ENCODE results near the gene TDRD15. TPM values are rescaled to one million over a fixed set of nuclear protein-coding genes. Genes with fewer than 3 reads are reported as not detected.
A peak's percentile ranks its signal among the peaks of the same experiment; 100 is the strongest.

The TDRD15 gene
- total and polyA plus RNA-seq, 2 of the 13 experiments (the other 11 are each of a cell fraction or from before 2014, with no cell fraction given) = 0.12 to 0.29 TPM

- 2% methylated on average over 1 of the region's 1 CpG for WGBS (ENCODE audit: low lambda C conversion rate)
- BruUV-seq (replicated peaks) = no TSS peak
- TF ChIP-seq SALL2 (CRISPR knock-in tag; IDR thresholded peaks at IDR 0.05) = no peak
- no peak for TF ChIP-seq ZKSCAN1 (IDR thresholded peaks at IDR 0.05; ENCODE audit: low read length)
- no peak for TF ChIP-seq AHDC1 (CRISPR knock-in tag; IDR thresholded peaks at IDR 0.05; ENCODE audit: borderline replicate concordance)
- TF ChIP-seq ZFY (CRISPR knock-in tag; IDR thresholded peaks at IDR 0.05) = no peak
- TF ChIP-seq RCOR2 (CRISPR knock-in tag; IDR thresholded peaks at IDR 0.05) = peak; percentile 18; the same call in 1 of the 2 replicates
- no peak for TF ChIP-seq NAIF1 (CRISPR knock-in tag; IDR thresholded peaks at IDR 0.05; ENCODE audit: borderline replicate concordance)
- TF ChIP-seq ZNF713 (CRISPR knock-in tag; IDR thresholded peaks at IDR 0.05) = no peak
- no peak for TF ChIP-seq MAX (IDR thresholded peaks at IDR 0.05)
- no peak for TF ChIP-seq FOSL1 (CRISPR knock-in tag; IDR thresholded peaks at IDR 0.05; ENCODE audit: borderline replicate concordance)
- no peak for TF ChIP-seq ZNF576 (CRISPR knock-in tag; IDR thresholded peaks at IDR 0.05)
- TF ChIP-seq ZNF513 (CRISPR knock-in tag; conservative IDR thresholded peaks at IDR 0.05) = no peak
- no peak for TF ChIP-seq PRDM4 (CRISPR knock-in tag; IDR thresholded peaks at IDR 0.05; ENCODE audit: borderline replicate concordance)
- no peak for TF ChIP-seq ZNF619 (CRISPR knock-in tag; IDR thresholded peaks at IDR 0.05)
- no peak for TF ChIP-seq ZNF451 (CRISPR knock-in tag; IDR thresholded peaks at IDR 0.05)
- no peak for TF ChIP-seq GATAD1 (CRISPR knock-in tag; IDR thresholded peaks at IDR 0.05)
Observed at GRCh38 chr2:21165350-21165749, 41.6 kb downstream of the TDRD15 start.

More at GRCh38 chr2:21165350-21165749, 41.6 kb downstream of the TDRD15 start:
- ChIA-PET POLR2A (interaction anchor here (0.9 to 1.3 kb wide), 4 partner anchors 122 to 169 kb away, joined by 3 to 5 read pairs (median 4); partner anchors contain the start of gene APOB), CTCF (ENCODE audit: low intra/inter-chr PET ratio, low total read pairs) (interaction anchor here (0.7 to 2.0 kb wide), 4 partner anchors 47 to 384 kb away, joined by 3 to 13 read pairs (median 6); no protein-coding TSS in a partner anchor)
- H3K36me3 ChIP-seq (replicated peaks in 1 of 2; ENCODE audit: control insufficient read depth in 1 of 2, insufficient read depth in 2 of 2, low read length in 2 of 2) = no peaks in the 10 kb centered on the region
- H3K4me2 ChIP-seq (ENCODE audit: low read depth, low read length) = no peak overlapping the region
- FAIRE-seq = no peak
- H3K9me3 ChIP-seq (ENCODE audit: low read length) = no peaks in the 10 kb centered on the region
- no peaks in the 10 kb centered on the region for H3K4me1 ChIP-seq (ENCODE audit: insufficient read depth, low read length)
- H2AFZ ChIP-seq (ENCODE audit: low read length) = no peak overlapping the region
- H3K27me3 ChIP-seq (ENCODE audit: control insufficient read depth in 1 of 2, insufficient read depth in 2 of 2, low read length in 2 of 2) = no peaks in the 10 kb centered on the region
- no peak overlapping the region for H3K9ac ChIP-seq (ENCODE audit: insufficient read depth, low read depth, low read length)
- intact Hi-C loops (cut with micrococcal nuclease; ENCODE audit: unreplicated experiment) (loop anchor here (1.0 to 5.0 kb wide), 4 partner anchors 122 to 503 kb away; no protein-coding TSS in a partner anchor), in situ Hi-C loops (cut with HindIII; ENCODE audit: extremely low pct_ligation_motif_present, low pct_unique_long_range_greater_than_20kb) (loop anchor here (10.0 to 25.0 kb wide), 2 partner anchors 378 to 501 kb away; partner anchors contain the start of gene GDF7)
- H3K4me3 ChIP-seq (replicated peaks in 1 of 3; ENCODE audit: insufficient read depth in 1 of 3, low read depth in 2 of 3, low read length in 3 of 3) = no peak overlapping the region
- no peaks in the 10 kb centered on the region for H3K79me2 ChIP-seq (ENCODE audit: insufficient read depth, low read length)
- no peaks in the 10 kb centered on the region for H4K20me1 ChIP-seq (ENCODE audit: insufficient read depth, low read length)
- 0 out of 3 replicates have a peak, but pooled peaks have one; percentile 36 for ATAC-seq
- no peak overlapping the region for H3K27ac ChIP-seq (ENCODE audit: extremely low read length, insufficient read depth, low read length)
- DNase-seq (ENCODE audit: low spot score) = peak; percentile 42

Measured in HepG2 (cell line).